ENCODE results near the gene WIPF2.

WIPF2 gene

DNA sequence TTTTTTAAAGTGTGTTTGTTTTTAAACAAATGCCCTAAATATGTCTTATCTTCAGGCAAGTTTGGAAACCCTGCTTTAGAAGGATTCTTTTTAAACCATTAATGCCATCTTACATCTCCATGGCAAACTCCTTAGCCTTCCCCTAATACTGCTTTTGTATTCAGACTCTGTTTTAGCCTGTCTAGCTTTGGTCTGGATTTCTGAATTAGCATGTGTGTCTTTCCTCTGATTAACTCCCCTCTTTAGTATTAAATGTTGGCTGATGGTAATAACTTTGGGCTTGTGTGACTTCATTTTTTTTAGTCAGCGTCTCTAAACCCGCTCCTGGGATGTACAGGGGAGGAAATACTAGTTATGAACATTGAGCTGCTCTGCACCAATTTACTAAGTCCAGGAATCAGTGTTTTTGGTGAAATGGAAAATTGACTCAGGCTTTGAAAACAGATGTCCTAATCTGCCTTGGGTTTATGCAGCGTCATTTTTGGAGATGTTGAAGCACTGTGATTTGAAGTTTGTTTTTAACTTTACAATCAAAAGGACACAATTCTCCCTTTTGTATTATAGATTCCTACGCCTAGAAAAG, 22.2 kb downstream of the WIPF2 start:
- in situ Hi-C loops (cut with HindIII; ENCODE audit: low pct_ligation_motif_present, low pct_unique_long_range_greater_than_20kb, low sequenced_read_pairs), result no loop called here
- no peak for DNase-seq

DNA sequence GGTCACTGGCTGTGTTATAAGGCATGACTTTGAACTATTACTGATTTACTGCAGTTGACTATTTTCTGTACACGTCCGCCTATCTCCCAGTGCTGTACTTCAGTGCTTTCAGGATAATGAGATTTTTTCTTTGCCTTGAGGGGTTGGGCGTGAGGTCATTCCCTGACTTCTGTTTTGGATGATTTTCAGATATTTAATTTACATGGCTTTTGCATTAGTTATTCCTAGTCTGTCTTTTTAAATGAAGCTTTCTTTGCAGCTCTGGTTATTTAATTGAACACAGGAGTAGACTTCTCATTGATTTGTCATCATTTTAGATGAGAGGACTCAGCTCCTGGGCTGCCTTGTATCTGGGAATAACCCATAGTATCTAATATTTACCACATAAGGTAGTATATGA, 23.7 kb downstream of the WIPF2 start:
- in situ Hi-C loops (cut with HindIII; ENCODE audit: low pct_ligation_motif_present, low pct_unique_long_range_greater_than_20kb, low sequenced_read_pairs), result no loop called here
- no peak for DNase-seq

DNA sequence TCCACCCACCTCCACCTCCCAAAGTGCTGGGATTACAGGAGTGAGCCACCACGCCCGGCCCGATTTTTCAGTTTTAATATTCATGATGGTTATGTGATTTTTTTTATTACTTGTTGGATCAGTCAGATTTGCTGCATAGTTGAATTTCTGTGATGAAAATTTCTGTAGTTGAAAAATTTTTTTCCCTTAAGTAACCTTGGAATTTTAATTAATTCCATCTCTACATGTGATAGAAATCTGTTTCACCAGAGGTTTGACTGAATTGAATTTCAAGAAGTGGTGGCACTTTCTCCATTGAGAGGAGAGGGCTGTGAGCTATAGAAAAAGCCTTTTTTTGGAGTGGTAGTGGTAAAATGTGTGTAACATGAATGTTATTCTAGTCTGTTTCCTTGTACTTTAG, 24.7 kb downstream of the WIPF2 start:
- DNase-seq, result no peak
- in situ Hi-C loops (cut with HindIII; ENCODE audit: low pct_ligation_motif_present, low pct_unique_long_range_greater_than_20kb, low sequenced_read_pairs), result no loop called here

DNA sequence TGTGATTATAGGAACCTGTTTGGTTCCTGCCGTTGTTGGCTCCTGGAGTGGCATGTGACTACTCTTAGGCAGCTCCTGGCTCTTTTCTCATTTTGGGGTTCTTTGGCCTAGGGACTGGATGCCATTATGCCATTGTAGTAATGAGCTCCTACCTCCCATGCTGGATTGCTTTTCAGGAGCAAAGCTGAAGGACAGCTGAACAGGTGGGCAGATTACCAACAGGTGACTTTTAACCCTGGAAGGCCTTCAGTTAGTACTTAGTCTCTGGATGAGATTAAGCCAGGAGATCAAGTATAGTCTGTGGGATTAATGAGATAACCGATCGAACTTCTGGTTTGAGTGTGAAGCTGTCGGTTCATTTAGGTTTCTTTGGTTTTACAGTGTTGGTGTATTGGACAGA, 25.2 kb downstream of the WIPF2 start:
- in situ Hi-C loops (cut with HindIII; ENCODE audit: low pct_ligation_motif_present, low pct_unique_long_range_greater_than_20kb, low sequenced_read_pairs), result no loop called here
- DNase-seq, result no peak

DNA sequence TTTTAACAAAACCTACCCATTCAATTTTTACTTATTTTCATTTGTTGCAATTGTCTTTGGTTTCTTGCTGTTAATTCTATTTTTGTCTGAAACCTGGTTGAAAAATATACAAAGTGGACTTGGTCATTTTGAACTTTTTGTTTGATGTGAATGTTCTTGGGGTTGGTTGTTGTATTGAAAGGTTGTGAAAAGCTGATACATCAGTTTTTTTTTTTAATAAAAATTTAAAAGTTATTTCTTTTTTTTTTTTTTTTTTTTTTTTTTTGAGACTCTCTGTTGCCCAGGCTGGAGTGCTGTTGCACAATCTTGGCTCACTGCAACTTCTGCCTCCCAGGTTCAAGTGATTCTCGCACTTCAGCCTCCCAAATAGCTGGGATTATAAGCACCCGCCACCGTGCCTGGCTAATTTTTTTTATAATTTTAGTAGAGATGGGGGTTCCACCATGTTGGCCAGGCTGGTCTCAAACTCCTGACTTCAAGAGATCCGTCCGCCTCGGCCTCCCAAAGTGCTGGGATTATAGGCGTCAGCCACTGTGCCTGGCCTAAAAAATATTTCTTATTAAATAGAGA, 28.9 kb downstream of the WIPF2 start:
- no peak for DNase-seq
- in situ Hi-C loops (cut with HindIII; ENCODE audit: low pct_ligation_motif_present, low pct_unique_long_range_greater_than_20kb, low sequenced_read_pairs), result no loop called here

DNA sequence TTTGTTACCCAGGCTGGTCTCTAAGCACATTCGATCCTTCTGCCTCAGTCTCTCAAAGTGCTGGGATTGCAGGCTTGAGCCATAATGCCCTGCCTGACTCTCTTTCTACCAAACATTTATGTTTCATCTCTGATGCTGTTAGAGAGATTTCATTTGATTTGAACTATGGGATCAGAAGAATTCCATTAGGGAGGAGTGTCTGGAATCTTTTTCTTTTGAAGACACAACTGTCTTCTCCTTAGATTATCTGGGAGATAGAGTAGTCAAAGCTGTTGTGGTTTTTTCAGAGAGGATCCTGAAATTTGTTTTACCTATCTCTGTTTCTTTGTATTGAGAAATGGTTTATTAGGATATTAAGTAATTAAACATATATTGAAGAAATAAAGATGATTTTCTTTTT, 29.4 kb downstream of the WIPF2 start:
- in situ Hi-C loops (cut with HindIII; ENCODE audit: low pct_ligation_motif_present, low pct_unique_long_range_greater_than_20kb, low sequenced_read_pairs), result no loop called here
- DNase-seq, result no peak

DNA sequence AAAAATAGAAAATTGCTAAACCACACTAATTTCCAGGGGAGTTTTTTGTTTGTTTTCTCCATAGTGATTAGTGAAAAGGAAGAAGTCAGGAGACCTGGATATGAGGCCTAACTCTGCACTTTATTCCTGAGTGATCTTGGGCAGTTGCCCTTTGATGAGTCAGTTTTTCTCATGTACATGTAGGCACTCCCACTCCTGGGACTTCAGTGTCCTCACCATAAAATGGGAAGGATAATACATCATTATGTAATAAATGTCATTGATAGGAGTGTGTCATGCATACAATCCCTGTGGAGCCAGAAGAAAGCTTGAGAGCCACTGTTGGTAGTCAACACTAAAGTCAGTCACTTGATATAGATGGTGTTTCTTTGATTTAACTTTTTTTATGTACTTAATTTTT, 32.5 kb downstream of the WIPF2 start:
- DNase-seq, result peak; percentile 55
- in situ Hi-C loops (cut with HindIII; ENCODE audit: low pct_ligation_motif_present, low pct_unique_long_range_greater_than_20kb, low sequenced_read_pairs), result no loop called here

DNA sequence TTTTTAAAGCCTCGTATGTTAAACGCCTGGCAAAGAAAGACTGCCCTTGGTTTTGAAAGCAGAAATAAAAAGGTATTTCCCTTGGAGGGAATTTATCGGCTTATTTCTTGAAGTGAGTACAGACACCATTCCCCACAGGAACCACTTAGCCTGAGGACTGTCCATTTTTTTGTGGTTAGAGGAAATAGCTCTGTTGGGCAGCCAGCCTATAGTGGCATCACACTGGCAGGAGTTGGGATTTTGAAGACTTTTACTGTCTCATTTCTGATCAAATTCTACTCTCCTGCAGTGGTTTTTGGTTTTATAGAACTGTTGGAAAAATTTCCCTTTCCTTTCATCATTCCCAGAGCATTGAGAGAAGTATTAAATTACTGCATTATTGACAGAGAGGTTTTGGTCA, 34.5 kb downstream of the WIPF2 start:
- in situ Hi-C loops (cut with HindIII; ENCODE audit: low pct_ligation_motif_present, low pct_unique_long_range_greater_than_20kb, low sequenced_read_pairs), result no loop called here
- DNase-seq, result no peak

DNA sequence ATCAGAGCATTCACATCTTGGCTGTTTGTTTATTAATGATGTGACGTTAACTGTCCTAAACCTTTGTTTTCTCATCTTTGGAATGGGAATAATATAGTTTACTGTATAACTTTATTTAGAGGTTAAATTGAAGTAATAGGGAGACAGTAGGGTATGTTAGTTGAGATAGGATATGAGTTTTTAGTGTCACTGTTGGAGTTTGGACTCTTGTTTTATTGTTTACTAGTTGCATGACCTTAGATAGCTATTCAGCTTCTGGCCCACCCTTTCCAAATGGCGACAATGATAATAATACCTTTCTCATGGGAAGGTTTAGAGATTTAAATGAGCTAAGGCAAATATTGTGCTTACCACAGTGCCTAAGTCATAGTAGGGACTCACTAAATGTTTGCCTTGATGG, 40.4 kb downstream of the WIPF2 start:
- in situ Hi-C loops (cut with HindIII; ENCODE audit: low pct_ligation_motif_present, low pct_unique_long_range_greater_than_20kb, low sequenced_read_pairs), result no loop called here
- no peak for DNase-seq

DNA sequence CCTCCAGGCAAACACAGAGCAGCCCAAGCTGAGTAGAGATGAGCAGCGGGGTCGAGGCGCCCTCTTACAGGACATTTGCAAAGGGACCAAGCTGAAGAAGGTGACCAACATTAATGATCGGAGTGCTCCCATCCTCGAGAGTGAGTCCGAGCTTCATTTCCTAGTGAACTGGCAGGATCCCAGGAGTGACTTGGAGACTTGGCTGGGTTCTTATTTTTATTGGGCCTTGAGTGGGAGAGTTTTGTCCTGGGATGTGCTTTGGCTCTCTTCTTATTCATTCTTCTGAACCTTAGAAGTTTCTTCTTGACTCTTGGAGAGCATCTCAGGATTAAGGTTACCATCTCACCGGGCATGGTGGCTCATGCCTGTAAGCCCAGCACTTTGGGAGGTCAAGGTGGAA, 41.4 kb downstream of the WIPF2 start:
- DNase-seq, result no peak
- in situ Hi-C loops (cut with HindIII; ENCODE audit: low pct_ligation_motif_present, low pct_unique_long_range_greater_than_20kb, low sequenced_read_pairs), result no loop called here

DNA sequence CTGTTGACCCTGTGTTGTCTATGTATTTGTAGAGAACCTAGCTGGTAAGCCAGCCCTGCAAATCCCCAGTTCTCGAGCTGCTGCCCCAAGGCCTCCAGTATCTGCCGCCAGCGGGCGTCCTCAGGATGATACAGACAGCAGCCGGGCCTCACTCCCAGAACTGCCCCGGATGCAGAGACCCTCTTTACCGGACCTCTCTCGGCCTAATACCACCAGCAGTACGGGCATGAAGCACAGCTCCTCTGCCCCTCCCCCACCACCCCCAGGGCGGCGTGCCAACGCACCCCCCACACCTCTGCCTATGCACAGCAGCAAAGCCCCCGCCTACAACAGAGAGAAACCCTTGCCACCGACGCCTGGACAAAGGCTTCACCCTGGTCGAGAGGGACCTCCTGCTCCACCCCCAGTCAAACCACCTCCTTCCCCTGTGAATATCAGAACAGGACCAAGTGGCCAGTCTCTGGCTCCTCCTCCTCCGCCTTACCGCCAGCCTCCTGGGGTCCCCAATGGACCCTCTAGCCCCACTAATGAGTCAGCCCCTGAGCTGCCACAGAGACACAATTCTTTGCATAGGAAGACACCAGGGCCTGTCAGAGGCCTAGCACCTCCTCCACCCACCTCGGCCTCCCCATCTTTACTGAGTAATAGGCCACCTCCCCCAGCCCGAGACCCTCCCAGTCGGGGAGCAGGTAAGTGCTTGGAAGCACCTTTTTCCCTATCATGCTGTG, 45.5 kb downstream of the WIPF2 start:
- in situ Hi-C loops (cut with HindIII; ENCODE audit: low pct_ligation_motif_present, low pct_unique_long_range_greater_than_20kb, low sequenced_read_pairs), result no loop called here
- DNase-seq, result no peak

DNA sequence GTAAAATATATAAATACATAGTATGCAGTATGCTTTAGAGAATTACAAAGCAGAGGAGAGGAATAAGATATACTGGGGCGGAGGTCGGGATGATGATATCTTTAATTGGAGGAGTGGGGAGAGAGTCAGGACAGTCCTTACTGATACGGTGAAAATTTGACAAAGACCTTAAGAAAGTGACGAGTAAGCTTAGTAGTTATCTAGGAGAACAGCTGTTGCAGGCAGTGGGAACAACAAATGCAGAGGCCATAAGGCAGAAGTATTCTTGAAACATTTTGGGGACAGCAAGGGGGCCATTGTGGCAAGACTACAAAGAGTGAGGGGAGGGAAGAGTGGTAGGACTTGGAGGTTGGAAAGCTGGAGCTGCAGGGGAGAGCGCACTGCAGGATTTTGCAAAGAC, 46.2 kb downstream of the WIPF2 start:
- DNase-seq, result no peak
- in situ Hi-C loops (cut with HindIII; ENCODE audit: low pct_ligation_motif_present, low pct_unique_long_range_greater_than_20kb, low sequenced_read_pairs), result no loop called here

DNA sequence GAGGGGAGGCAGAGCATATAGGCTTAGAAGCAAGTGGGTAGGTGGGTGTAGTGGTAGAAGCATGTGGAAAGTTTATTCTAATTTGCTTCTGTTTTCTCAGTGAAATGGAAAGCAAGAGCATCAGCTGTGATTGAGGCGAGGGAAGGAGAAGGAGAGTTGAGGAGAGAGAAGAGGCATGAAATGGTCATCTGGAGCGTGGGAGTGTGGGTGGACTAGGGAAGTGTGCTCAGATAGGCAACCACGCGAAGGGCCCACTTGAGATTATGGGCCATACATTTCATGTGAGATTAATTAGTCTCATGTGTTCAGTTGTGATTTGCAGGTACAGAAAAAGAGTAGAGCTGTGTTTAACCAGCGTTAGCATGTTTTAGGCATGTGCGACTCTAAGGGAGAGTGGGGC, 47.8 kb downstream of the WIPF2 start:
- in situ Hi-C loops (cut with HindIII; ENCODE audit: low pct_ligation_motif_present, low pct_unique_long_range_greater_than_20kb, low sequenced_read_pairs), result no loop called here
- DNase-seq, result no peak

DNA sequence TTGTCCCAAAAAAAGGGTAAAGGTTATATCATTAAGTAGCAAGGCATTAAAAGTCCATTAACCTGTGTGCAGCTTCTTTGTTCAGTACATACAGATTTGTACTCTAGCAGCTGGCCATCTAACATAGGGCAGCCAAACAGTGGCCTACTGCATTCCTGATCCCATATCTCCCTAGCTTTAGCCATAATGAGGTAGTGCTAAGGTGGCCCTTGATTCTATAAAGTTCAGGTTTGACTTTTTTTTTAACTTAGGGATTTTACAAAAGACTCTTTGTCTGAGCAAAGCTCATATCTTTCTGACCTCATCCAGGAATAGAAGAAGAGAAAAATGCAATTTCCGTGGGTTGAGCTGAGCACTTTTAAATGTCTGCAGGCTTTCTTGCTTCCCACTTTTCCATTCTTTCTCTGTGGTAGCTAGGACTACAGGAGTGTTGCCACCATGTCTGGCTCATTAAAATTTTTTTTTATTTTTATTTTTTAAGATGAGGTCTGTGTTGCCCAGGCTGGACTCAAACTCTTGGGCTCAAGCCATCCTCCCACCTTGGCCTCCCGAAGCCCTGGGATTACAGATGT, 49.1 kb downstream of the WIPF2 start:
- DNase-seq, result no peak
- in situ Hi-C loops (cut with HindIII; ENCODE audit: low pct_ligation_motif_present, low pct_unique_long_range_greater_than_20kb, low sequenced_read_pairs), result no loop called here

DNA sequence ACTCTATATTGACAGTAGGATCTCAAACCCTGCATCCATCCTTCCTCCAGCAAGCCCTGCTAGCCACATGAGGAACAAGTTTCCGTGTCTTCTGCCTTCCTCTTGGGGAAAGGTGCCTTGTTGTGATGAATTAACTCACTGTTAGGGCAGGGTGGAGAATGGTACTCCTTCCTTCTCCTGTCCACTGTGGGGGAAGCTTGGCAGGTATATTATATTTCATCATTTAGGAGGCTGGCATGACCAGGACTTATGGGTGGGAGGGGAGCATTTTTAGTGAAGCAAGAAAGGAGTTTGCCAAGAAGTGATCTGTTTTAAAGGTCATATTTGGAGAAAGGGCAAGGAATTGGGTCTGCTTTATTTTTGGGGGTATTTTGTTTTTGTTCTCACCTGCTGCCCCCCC, 59.3 kb downstream of the WIPF2 start:
- in situ Hi-C loops (cut with HindIII; ENCODE audit: low pct_ligation_motif_present, low pct_unique_long_range_greater_than_20kb, low sequenced_read_pairs), result no loop called here
- DNase-seq, result no peak

DNA sequence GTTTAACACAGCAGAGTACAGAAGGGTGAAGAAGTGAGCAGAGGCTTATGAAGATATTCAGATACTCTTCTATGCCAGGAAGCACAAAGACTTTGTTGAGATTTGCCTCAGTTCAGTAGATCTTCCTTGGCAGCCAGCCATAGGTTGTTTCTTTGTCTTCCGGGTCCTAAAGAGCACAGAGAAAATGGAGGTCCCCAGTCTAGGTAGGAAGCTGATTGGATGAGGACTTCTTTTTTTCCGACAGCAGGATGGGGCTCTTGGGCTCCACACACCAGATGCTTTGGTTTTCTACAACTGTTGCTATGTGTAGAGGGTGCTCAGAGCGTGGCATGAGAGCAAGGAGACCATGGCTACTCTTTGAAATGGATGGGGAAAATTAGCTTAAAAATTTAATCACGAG, 60.3 kb downstream of the WIPF2 start:
- in situ Hi-C loops (cut with HindIII; ENCODE audit: low pct_ligation_motif_present, low pct_unique_long_range_greater_than_20kb, low sequenced_read_pairs), result no loop called here
- no peak for DNase-seq

DNA sequence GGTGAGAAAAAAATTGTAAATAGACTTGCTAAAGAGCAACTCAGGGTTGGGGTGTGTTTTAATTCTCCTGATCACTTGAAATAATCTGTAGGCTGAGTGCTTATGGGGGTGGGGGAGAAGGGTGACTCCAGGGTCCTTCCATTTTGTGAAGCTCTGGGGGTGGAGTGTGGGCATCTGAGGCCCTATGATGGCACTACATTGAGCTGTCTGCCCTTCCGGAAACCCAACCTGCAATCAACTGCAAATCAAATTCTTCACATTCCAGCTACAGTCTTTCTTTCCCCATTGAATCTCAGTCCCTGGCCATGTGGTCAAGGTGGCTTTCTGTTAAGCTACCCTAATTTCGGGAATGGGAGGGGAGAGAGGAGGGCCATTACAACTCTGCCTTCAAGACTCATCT, 62.6 kb downstream of the WIPF2 start:
- peak; percentile 31 for DNase-seq
- in situ Hi-C loops (cut with HindIII; ENCODE audit: low pct_ligation_motif_present, low pct_unique_long_range_greater_than_20kb, low sequenced_read_pairs), result no loop called here

DNA sequence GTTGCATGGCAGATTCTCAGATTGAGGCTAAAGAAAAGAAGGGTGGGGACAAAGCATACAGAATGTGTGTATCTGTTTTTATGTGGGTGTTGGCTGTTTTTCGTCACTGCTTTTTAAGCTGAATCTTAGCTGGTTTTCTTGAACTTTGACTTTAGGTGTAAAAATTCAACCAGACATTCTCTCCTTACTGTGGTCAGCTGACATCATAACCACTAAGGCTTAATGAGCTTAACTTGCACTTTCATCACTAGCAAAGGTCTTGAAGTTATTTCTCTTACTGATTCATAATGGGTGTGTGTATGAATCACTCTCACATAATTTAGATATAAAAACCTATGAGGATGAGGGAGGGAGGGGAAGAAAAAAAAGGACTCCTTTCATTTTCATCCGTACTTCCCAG, 64.6 kb downstream of the WIPF2 start:
- in situ Hi-C loops (cut with HindIII; ENCODE audit: low pct_ligation_motif_present, low pct_unique_long_range_greater_than_20kb, low sequenced_read_pairs), result no loop called here
- DNase-seq, result peak; percentile 93

DNA sequence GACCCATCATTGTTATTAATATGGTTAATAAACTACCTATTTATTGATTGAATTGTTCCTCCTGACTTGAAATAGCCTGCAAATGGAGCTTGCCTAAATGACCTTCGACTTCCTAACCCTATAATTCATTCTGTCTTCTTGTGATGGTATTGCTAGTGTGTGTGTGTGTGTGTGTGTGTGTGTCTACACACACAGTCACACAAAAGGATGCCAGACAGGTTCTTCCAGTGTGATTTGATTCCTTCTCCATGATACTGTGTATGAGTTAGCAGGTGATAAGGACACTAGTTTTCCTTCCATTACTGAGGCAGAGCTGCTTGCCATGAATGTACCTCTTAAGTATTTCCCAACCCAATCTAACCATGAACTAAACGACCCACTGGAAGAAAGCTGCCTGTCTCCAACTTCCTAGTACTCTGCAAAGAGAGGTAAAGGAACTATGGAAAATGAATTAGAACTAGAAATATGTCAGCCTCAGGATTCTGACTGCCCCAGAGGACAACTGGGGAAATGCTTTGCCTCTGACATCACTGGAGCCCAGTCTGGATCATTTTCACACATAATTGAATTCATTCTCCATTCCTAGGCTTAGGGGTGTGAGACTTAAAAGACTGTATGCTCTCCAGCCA, 65.1 kb downstream of the WIPF2 start:
- in situ Hi-C loops (cut with HindIII; ENCODE audit: low pct_ligation_motif_present, low pct_unique_long_range_greater_than_20kb, low sequenced_read_pairs), result no loop called here
- DNase-seq, result peak; percentile 77

DNA sequence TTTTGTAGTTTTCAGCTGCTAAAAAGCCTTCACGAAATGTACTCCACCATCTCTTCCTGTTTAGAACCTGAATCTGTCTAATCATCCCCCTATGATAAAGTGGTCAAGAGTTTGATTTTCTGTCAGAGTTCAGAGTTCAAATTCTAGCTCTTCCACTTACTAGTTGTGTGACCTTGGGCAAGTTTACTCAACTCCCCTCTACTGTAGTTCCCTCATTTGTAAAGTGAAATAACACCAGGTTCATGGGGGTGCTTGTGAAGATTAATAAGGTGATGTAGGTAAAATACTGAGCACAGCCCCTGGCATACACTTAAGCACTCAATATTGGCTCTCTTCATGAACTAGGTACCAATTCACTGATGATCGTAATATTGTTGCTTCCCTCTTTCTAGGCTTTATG, 67.4 kb downstream of the WIPF2 start:
- in situ Hi-C loops (cut with HindIII; ENCODE audit: low pct_ligation_motif_present, low pct_unique_long_range_greater_than_20kb, low sequenced_read_pairs), result no loop called here
- DNase-seq, result no peak

Measured in ACHN (cell line).